Hypothalamus (tissue), 51 donors: ENCODE measurements around the gene USO1.
"Not testable (repeated sequence)": the region's sequence is repeated elsewhere in the genome, so short reads cannot be mapped to it uniquely, and the experiment has no call there.

Experiments used
- DNase-seq, 51 donors: peaks; one replicate each; lab custom pipeline; 2025; lab: John Stamatoyannopoulos, UW

The USO1 gene

GRCh38 chr4:75752637-75753036, 28.3 kb downstream of the USO1 start:
- DNase-seq: no peak

DNA sequence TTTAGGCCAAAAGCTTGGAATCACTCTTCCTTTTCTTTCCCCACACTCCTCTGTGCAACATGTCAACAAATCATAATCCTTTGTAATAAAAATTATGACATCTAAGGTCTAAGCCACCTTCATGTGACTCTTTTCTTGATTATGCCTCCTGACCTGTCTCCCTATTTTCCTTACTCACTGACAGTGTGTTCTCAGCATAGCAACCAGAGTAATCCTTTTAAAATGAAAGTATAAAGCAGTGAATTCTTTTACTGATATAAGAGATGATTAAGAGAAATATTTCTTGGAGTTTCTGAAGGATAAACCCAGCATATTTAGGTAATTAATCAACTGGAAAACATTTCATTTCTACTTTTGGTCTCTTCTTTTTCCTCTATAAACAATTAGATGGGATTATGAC, 44.7 kb downstream of the USO1 start:
- DNase-seq: no peak

- no peak for DNase-seq
These were observed 47.2 kb downstream of the USO1 start for GRCh38 chr4:75771607-75772006.

- DNase-seq: no peak
These were observed 53.2 kb downstream of the USO1 start for GRCh38 chr4:75777589-75777988.

DNA sequence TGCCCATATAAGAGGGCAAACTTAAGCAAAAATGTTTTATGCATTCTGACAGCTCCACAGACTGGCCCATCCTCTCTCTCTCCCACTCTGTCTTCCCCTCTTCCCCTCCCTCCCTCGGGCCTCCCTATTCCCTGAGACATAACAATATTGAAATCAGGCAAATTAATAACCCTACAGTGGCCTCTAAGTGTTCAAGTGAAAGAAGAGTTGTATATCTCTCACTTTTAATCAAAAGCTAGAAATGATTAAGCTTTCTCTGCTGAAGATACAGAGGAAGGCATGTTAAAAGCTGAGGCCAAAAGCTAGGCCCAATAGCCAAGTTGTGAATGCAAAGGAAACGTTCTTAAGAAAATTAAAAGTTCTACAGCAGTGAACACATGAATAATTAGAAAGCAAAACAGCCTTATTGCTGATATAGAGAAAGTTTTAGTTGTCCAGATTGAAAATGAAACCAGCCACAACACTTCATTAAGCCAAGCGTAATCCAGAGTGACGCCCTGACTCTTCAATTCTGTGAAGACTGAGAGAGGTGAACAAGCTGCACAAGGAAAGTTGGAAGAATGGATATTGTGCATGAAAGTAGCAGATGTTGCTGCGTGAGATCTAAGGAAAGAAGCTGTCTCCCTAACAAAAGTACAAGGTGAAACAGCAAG, 54.9 kb downstream of the USO1 start:
- DNase-seq: no peak

DNA sequence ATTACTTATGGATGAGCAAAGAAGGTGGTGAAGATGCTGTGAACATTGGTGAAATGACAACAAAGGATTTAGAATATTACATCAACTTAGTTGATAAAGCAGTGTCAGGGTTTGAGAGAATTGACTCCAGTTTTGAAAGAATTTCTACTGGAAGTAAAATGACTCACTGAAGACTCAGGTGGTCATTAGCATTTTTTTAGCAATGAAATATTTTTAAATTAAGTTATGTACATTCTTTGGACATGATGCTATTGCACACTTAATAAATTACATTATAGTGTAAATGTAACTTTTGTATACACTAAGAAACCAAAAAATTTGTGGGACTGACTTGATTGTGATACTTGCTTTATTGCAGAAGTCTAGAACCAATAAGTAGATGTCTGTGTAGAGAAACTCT, 56.9 kb downstream of the USO1 start:
- DNase-seq: no peak

DNA sequence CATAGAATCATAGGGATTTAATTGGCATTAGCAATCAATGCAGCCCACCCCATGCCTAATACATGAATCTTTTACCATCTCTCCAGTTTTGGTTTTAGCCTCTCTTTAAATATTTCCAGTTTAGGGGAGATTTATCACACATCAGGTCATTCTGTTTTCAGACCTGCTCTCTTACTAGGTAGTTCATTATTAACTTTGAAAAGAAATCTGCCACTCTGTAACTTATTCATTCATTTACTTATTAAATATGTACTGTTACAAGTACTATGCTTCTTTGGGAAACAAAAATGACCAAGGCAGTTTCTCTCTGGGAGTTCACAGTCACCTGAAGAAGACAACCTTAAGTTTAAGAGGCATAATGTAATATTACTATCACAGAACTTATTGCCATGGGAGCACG, 62.1 kb downstream of the USO1 start:
- no peak for DNase-seq

- DNase-seq: no peak
These were observed 62.6 kb downstream of the USO1 start for GRCh38 chr4:75786938-75787337.

DNA sequence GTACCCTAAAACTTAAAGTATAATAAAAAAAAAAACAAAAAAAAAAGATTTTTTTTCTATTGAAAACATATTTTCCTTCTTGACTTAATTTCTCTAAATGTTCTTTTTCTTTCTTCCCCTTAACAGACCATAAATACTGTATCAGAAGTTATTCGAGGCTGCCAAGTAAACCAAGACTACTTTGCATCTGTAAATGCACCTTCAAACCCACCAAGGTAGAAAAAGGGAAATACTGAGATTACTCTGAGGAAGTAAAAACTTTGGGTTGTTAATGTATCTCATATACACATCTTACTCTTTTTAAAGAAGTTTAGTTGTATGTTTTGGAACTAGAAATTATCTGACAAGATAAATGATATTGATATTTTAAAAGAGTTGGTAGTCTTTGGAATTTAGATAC, 65.6 kb downstream of the USO1 start:
- DNase-seq: no peak

- DNase-seq: no peak
These were observed 76.6 kb downstream of the USO1 start for GRCh38 chr4:75800972-75801371.

GRCh38 chr4:75806035-75806434, 81.7 kb downstream of the USO1 start:
- DNase-seq: not testable (repeated sequence)

GRCh38 chr4:75817901-75818300, 93.5 kb downstream of the USO1 start:
- no peak for DNase-seq

DNA sequence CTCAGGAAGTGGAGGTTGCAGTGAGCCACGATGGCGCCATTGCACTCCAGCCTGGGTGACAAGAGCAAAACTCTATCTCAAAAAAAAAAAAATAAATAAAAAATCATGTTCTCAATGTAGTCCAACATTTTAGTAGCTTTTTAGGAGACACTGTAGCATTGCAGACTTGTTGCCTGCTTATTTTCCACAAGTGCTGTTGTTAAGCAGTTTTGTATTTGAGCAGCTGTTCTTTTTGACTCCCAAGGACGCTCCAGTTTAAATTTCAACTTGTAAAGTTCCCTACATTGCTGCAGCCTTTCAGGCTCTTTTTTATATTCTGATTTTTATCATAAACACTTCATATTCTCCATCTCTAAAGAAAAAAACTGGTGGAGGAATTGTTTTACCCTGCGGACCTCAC, 94.7 kb downstream of the USO1 start:
- DNase-seq: no peak

DNA sequence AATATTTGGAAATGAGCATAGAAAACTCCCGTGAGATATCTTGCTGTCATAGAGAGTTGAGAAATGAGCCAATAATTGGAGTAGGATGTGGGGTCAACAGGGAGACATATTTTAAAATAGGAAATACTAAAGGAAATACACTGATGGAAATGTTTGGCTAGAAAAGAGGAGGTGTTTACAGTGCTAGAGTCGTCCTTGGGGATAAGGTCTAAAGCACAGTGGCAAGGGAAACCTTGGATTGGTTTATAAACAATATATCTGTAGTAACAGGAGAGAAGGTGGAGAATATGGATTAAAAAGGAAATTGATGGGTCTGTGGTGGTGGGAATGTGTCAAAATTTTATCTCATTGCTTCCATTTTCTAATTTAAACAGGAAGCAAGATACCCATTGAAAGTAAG, 95.8 kb downstream of the USO1 start:
- no peak for DNase-seq

GRCh38 chr4:75820676-75821075, 96.3 kb downstream of the USO1 start:
- no peak for DNase-seq

GRCh38 chr4:75821216-75821615, 96.8 kb downstream of the USO1 start:
- no peak for DNase-seq

GRCh38 chr4:75821966-75822365, 97.6 kb downstream of the USO1 start:
- no peak for DNase-seq

GRCh38 chr4:75822416-75822815, 98.0 kb downstream of the USO1 start:
- DNase-seq: no peak

GRCh38 chr4:75823812-75824211, 99.4 kb downstream of the USO1 start:
- DNase-seq: no peak

GRCh38 chr4:75830906-75831305, 106.5 kb downstream of the USO1 start:
- no peak for DNase-seq

GRCh38 chr4:75831856-75832405, 107.6 kb downstream of the USO1 start:
- DNase-seq: no peak

DNA sequence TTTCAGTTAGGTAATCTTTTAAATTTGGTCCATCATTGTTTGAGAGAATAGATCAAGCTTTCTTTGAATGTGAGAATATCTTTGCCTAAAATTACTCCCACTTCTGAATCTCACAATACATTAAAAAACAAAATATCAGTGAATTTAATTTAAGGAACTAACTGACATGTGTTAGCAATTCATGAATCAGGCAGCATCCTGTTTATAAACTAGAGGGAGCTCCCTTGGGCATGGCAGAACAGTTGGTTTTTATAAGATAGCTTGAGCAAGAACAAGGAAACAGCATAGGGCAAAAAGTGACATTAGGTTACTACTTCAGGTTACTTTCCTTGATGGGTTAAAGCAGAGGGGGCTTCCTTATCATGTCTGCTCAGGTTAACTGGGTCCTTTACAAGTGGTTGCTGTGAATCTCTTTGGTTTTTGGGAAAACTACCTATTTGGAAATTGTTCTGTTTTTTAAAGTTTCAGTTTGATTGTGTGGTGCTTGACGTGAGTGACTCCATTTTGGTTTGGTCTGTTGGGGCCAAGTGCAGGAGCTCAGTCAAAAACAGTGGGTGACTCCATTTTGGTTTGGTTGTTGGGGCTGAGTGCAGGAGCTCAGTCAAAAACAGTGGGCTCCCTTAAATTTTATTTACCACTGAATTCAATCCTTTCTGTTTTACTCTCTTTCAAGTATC, 109.9 kb downstream of the USO1 start:
- no peak for DNase-seq

DNA sequence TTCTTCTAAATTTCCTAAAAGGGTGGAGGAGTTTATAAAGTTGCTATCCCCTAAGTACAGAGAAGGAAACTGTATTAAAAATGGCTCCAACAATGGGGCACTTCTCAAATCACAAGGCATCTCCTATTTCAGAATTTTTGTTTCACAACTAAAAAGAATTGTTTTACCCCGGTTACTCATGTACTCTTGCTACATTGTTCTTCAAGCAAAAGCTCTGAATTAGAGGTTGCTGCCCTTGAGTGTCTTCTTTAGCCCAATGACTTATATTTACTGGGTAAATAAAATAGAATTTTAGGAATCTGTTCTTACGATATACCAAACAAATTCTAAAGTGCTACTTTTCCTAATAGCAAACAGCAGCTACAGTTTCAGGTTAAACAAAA, 110.4 kb downstream of the USO1 start:
- no peak for DNase-seq
